GM12878 (cell line): ENCODE results near the gene EPB42. TPM values are rescaled to one million over a fixed set of nuclear protein-coding genes. Genes with fewer than 3 reads are reported as not detected.

Source experiments
- BACH1 ChIP-seq: fragments of 450-650 bp; IDR thresholded peaks from 2 replicates; pipeline ENCODE4 v1.6.1; 2017; ENCODE audit warnings: mild to moderate bottlenecking, borderline replicate concordance
- BCL3 ChIP-seq: IDR thresholded peaks from 2 replicates; pipeline ENCODE4 v1.6.1; 2011; ENCODE audit warnings: borderline replicate concordance, low read depth, mild to moderate bottlenecking, moderate library complexity, low read length; ENCODE audit not compliant: insufficient read depth, poor library complexity, severe bottlenecking
- BRCA1 ChIP-seq: IDR thresholded peaks from 2 replicates; pipeline ENCODE4 v1.6.1; 2011; ENCODE audit warnings: low read depth, low read length, improper control_type of control experiment
- CREM ChIP-seq: IDR thresholded peaks from 2 replicates; pipeline ENCODE4 v1.6.1; 2014; ENCODE audit warnings: antibody characterized with exemption, low read depth
- CUX1 ChIP-seq: IDR thresholded peaks from 2 replicates; pipeline ENCODE4 v1.6.1; 2012; ENCODE audit warnings: improper control_type of control experiment, low read depth, low read length; ENCODE audit not compliant: insufficient replicate concordance
- DPF2 ChIP-seq: fragments of 450-650 bp; IDR thresholded peaks from 2 replicates; pipeline ENCODE4 v1.6.1; 2017; ENCODE audit warnings: mild to moderate bottlenecking
- ETV6 ChIP-seq, 2 experiments: fragments of 450-650 bp in 1 of 2; IDR thresholded peaks in 1 of 2; conservative IDR thresholded peaks in 1 of 2; 2 replicates each; pipeline ENCODE4 v1.6.1; 2014; ENCODE audit warnings: antibody characterized with exemption in 1 of 2, borderline replicate concordance in 1 of 2, low read depth in 1 of 2, mild to moderate bottlenecking in 1 of 2, moderate library complexity in 1 of 2
- GATAD2B ChIP-seq: fragments of 450-650 bp; conservative IDR thresholded peaks from 2 replicates; pipeline ENCODE4 v1.6.1; 2017; ENCODE audit warnings: low read depth, mild to moderate bottlenecking, moderate library complexity
- HDAC6 ChIP-seq: fragments of 200-600 bp; sonication (generic); IDR thresholded peaks from one replicate; pipeline ENCODE4 v1.8.0; 2017; ENCODE audit warnings: antibody characterized with exemption; ENCODE audit not compliant: unreplicated experiment
- NBN ChIP-seq: fragments of 450-650 bp; IDR thresholded peaks from 2 replicates; pipeline ENCODE4 v1.6.1; 2016
- SREBF2 ChIP-seq: IDR thresholded peaks from 2 replicates; pipeline ENCODE4 v1.6.1; 2012; ENCODE audit warnings: mild to moderate bottlenecking, low read length
- STAT3 ChIP-seq: IDR thresholded peaks from 2 replicates; pipeline ENCODE4 v1.6.1; 2011; ENCODE audit warnings: low read depth, low read length, improper control_type of control experiment
- polyA plus RNA-seq, 11 experiments: library from polyadenylated mRNA; depleted of rRNA in 4 of 11; unstranded in 6 of 11; stranded (reverse) in 5 of 11; fragments of >200 nt; fragmentation: Nextera tagmentation in 4 of 11; fragmentation: Illumina TruSeq in 1 of 11; extraction: Ambion mirVana in 4 of 11; extraction: Trizol in 1 of 11; gene quantifications; 1 replicate in 1 of 11; 2 replicates in 10 of 11; pipeline versions ENCODE4 v1.2.1 to v1.2.3, GENCODE V29; 2011 to 2016; ENCODE audit warnings: inconsistent platforms in 2 of 11, missing spikeins in 2 of 11, low read depth in 1 of 11
- total RNA-seq, 4 experiments: library from RNA; depleted of rRNA in 3 of 4; stranded (reverse); fragments of >200 nt in 3 of 4; fragmentation: Illumina TruSeq in 1 of 4; extraction: Trizol in 1 of 4; gene quantifications; 2 replicates each; pipeline versions ENCODE4 v1.2.1 to v1.2.3, GENCODE V29; 2013 to 2021
- TF ChIP-seq, protein P1 (sequence below): IDR thresholded peaks from 2 replicates; pipeline ENCODE4 v1.6.1; 2011; ENCODE audit warnings: low read depth, low read length, improper control_type of control experiment, borderline replicate concordance
- TF ChIP-seq, protein P2 (sequence below): fragments of 450-650 bp; IDR thresholded peaks from 2 replicates; pipeline ENCODE4 v1.6.1; 2016; ENCODE audit warnings: mild to moderate bottlenecking
- TF ChIP-seq, protein P3 (sequence below): fragments of 450-650 bp; formaldehyde crosslinking; IDR thresholded peaks from 2 replicates; pipeline ENCODE4 v1.5.0; 2022; ENCODE audit warnings: mild to moderate bottlenecking, missing genetic modification characterization

EPB42 gene
- total and polyA plus RNA-seq, 10 of the 15 experiments (the other 5 are each of a cell fraction or from before 2014, with no cell fraction given): not detected

GRCh38 chr15:43253431-43254403 lies 32.9 kb upstream of the EPB42 start (continued):
- peak; percentile 81 for TF ChIP-seq CUX1
- no peak for TF ChIP-seq BRCA1
- no peak for TF ChIP-seq ETV6 (conservative IDR thresholded peaks at IDR 0.05 in 1 of 2, IDR thresholded peaks at IDR 0.05 in 1 of 2; ENCODE audit: borderline replicate concordance in 1 of 2, low read depth in 1 of 2)
- TF ChIP-seq GATAD2B: peak; percentile 87
- TF ChIP-seq SREBF2: no peak
- TF ChIP-seq, protein P1, sequence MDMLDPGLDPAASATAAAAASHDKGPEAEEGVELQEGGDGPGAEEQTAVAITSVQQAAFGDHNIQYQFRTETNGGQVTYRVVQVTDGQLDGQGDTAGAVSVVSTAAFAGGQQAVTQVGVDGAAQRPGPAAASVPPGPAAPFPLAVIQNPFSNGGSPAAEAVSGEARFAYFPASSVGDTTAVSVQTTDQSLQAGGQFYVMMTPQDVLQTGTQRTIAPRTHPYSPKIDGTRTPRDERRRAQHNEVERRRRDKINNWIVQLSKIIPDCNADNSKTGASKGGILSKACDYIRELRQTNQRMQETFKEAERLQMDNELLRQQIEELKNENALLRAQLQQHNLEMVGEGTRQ: peak; percentile 49
- TF ChIP-seq HDAC6: no peak
- peak; percentile 51; the same call in 1 of the 2 replicates for TF ChIP-seq BACH1
- no peak; the same call in 1 of the 2 replicates for TF ChIP-seq CREM
- TF ChIP-seq BCL3: peak; percentile 8
- TF ChIP-seq DPF2: peak; percentile 66; the same call in 1 of the 2 replicates
- peak; percentile 84 for TF ChIP-seq NBN
- TF ChIP-seq, protein P2, sequence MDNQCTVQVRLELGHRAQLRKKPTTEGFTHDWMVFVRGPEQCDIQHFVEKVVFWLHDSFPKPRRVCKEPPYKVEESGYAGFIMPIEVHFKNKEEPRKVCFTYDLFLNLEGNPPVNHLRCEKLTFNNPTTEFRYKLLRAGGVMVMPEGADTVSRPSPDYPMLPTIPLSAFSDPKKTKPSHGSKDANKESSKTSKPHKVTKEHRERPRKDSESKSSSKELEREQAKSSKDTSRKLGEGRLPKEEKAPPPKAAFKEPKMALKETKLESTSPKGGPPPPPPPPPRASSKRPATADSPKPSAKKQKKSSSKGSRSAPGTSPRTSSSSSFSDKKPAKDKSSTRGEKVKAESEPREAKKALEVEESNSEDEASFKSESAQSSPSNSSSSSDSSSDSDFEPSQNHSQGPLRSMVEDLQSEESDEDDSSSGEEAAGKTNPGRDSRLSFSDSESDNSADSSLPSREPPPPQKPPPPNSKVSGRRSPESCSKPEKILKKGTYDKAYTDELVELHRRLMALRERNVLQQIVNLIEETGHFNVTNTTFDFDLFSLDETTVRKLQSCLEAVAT: peak; percentile 50
- TF ChIP-seq STAT3: no peak
- TF ChIP-seq, protein P3, sequence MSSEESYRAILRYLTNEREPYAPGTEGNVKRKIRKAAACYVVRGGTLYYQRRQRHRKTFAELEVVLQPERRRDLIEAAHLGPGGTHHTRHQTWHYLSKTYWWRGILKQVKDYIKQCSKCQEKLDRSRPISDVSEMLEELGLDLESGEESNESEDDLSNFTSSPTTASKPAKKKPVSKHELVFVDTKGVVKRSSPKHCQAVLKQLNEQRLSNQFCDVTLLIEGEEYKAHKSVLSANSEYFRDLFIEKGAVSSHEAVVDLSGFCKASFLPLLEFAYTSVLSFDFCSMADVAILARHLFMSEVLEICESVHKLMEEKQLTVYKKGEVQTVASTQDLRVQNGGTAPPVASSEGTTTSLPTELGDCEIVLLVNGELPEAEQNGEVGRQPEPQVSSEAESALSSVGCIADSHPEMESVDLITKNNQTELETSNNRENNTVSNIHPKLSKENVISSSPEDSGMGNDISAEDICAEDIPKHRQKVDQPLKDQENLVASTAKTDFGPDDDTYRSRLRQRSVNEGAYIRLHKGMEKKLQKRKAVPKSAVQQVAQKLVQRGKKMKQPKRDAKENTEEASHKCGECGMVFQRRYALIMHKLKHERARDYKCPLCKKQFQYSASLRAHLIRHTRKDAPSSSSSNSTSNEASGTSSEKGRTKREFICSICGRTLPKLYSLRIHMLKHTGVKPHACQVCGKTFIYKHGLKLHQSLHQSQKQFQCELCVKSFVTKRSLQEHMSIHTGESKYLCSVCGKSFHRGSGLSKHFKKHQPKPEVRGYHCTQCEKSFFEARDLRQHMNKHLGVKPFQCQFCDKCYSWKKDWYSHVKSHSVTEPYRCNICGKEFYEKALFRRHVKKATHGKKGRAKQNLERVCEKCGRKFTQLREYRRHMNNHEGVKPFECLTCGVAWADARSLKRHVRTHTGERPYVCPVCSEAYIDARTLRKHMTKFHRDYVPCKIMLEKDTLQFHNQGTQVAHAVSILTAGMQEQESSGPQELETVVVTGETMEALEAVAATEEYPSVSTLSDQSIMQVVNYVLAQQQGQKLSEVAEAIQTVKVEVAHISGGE (CRISPR knock-in tag): no peak
